Measurements from ENCODE around the gene PRKAG3.

The PRKAG3 gene

GRCh38 chr2:218831378-218831990 lies at the start of gene PRKAG3:
Gene PRKAG3 (minus strand): TSS chr2:218831803.
- no peak for DNase-seq

DNA sequence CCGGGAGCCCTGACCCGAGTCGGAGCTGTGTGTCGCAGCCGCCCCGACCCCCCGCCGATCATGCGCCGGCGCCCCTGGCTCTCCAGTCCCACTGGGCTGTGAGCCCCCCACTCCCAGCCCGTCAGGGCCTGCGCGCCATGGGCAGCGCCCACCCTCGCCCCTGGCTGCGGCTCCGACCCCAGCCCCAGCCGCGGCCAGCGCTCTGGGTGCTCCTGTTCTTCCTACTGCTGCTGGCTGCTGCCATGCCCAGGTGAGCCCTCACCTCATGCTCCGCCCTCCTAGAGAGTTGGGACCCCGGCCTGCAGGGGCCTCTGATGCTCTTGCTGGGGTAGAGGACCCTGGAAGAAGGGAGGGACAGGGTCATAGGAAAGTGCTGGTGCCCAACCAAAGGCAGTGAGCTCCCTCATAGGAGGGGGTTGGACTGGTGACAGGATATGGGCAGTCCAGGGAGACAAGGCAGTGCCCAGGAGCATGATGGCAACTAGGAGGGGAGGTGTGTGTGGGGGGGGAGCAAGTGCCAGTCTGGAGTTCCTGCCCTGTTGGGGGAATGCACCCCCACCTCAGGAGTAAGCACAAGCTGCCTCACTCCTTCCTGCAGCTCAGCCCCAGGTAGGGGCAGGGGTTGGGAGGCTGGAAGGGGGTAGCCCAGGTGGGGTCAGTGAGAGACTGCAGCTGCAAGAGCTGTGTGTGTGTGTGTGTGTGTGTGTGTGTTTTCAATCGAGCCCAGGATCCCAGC lies 49.4 kb upstream of the PRKAG3 start:
- no peak for DNase-seq

GRCh38 chr2:218880102-218880858 lies 48.7 kb upstream of the PRKAG3 start, which contains the start of gene WNT10A:
Gene WNT10A (plus strand): TSS chr2:218880852. CDS start chr2:218880996, 144 bp downstream.
- peak in 1 of 2 experiments; percentile 53 for DNase-seq

DNA sequence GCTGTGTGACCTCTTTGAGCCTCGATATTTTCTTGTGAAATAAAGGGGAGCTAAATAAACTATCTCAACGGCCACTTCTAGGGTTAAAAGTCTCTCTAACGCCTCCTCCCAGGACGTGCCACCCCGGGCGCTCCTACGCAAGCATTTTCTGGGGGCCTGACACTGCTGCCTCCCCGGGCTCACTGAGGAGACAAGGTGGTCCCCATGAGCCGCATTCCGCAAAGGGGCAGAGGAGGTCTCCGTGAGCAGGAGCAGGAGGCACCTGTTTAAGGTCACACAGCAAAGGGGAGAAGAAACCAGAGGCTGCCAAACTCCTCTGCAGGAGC lies 48.1 kb upstream of the PRKAG3 start:
- DNase-seq: no peak

DNA sequence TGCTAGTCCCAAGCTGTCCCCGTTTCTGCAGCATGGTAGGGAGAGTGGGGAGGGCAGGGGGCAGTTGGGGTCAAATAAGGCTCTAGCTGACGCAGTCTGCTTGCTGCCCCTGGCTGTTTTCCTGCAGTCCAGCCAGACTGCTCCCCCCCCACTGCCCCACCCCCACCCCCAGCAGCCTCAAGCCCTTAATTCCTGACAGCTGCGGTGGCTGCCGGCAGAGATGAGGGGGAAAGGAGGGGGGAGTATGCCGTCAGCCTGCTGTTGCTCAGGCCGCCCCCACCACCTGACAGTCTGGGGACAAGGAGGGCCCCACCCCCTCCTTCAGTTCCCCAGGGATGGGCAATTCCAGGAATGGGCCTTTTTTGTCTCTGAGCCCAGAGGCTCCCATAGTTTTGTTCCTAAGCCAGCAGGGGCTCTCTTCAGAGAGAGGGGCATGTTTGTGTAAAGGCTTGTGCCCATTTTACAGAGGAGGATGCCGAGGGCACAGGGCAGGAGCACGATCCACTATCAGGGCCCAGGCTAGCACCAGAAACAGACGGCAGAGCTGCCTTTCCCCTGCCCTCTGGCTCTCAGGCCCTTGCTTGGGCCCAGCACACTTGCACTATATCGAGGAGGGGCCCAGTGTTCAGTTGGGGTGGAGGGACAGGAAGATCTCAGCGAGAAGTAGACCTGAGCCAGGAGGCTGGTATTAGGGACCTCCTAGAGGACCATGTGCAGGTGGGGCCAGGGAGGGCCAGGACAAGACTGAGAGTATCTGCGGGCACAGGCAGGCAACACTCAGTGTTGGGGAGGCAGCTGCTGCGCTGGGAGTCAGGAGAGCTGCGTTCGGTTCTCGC lies 47.5 kb upstream of the PRKAG3 start:
- DNase-seq: peak in 1 of 2 experiments; percentile 51

- DNase-seq: no peak
Measured at GRCh38 chr2:218878486-218878885, 46.9 kb upstream of the PRKAG3 start.

- no peak for DNase-seq
Measured at GRCh38 chr2:218877891-218878290, 46.3 kb upstream of the PRKAG3 start.

DNA sequence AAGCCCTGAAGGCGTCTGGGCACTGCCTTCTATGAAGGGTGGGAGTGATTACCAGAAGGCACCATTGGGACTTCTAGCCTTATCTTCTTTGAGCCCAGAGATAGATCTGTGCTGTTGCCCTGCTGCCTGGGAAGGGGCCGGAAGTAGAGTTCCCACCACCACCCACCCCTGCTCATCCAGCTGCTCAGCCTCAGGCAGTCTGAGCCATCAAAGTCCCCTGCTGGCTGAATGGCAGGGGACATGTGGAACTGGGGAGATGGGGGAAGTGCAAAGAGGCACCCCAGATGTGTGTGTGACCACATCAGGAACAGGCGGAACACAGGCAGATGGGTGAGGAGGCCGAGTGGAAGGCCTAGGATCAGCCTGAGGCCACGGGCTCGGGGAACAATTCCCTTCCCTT lies 45.7 kb upstream of the PRKAG3 start:
- no peak for DNase-seq

- peak; percentile 66 to 80 for DNase-seq
Measured at GRCh38 chr2:218876562-218877219, 45.1 kb upstream of the PRKAG3 start.

GRCh38 chr2:218875692-218876246 lies 44.2 kb upstream of the PRKAG3 start:
- no peak for DNase-seq

DNA sequence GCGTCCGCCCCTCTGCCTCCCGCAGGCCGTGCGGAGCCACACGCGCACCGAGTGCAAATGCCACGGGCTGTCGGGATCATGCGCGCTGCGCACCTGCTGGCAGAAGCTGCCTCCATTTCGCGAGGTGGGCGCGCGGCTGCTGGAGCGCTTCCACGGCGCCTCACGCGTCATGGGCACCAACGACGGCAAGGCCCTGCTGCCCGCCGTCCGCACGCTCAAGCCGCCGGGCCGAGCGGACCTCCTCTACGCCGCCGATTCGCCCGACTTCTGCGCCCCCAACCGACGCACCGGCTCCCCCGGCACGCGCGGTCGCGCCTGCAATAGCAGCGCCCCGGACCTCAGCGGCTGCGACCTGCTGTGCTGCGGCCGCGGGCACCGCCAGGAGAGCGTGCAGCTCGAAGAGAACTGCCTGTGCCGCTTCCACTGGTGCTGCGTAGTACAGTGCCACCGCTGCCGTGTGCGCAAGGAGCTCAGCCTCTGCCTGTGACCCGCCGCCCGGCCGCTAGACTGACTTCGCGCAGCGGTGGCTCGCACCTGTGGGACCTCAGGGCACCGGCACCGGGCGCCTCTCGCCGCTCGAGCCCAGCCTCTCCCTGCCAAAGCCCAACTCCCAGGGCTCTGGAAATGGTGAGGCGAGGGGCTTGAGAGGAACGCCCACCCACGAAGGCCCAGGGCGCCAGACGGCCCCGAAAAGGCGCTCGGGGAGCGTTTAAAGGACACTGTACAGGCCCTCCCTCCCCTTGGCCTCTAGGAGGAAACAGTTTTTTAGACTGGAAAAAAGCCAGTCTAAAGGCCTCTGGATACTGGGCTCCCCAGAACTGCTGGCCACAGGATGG lies 42.0 kb upstream of the PRKAG3 start:
- DNase-seq: no peak

DNA sequence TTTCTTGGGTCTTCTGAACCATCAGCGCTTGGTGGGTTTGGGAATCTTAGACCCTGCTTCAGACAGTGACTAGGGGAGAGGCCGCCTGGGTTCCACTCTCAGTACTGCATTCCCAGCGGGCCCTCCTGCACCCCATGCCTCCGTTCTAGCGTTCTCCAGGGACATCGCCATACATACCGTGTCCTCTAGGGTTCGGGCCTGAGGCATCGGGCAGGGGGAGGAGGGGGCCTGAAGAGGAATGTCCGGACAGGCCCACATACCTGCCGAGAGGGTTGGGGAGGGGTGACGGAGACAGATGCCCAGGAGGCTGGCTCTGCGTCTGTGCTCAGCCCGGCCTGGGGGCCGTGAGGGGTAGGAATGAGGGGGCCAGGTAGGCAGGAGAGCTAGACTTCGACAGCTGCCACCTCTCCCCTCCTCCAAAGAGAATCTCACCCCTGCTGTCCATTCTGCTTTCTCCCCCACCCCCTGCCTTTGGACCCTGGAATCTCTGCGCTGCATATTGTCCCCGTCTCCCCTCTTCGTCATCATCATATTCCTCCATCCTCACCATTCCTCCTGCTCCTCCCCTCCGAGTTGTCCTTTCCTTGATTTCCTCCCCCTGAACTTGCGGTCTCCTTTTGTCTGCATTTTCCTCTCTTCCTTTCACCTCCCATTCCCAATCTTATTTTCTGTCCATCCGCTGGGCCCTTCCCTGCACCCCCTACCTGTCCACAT lies 41.2 kb upstream of the PRKAG3 start:
- DNase-seq: no peak

GRCh38 chr2:218871345-218872302 lies 40.0 kb upstream of the PRKAG3 start:
- no peak for DNase-seq

DNA sequence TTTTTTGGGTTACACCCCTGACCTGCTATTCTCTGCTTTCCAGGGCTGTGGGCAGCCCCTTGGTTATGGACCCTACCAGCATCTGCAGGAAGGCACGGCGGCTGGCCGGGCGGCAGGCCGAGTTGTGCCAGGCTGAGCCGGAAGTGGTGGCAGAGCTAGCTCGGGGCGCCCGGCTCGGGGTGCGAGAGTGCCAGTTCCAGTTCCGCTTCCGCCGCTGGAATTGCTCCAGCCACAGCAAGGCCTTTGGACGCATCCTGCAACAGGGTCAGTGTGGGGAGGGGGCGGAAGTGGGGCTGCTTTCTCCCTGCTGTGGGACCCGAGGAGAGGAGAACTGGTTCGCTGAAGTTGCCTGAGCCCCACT lies 39.4 kb upstream of the PRKAG3 start:
- peak in 1 of 2 experiments; percentile 58 for DNase-seq

DNA sequence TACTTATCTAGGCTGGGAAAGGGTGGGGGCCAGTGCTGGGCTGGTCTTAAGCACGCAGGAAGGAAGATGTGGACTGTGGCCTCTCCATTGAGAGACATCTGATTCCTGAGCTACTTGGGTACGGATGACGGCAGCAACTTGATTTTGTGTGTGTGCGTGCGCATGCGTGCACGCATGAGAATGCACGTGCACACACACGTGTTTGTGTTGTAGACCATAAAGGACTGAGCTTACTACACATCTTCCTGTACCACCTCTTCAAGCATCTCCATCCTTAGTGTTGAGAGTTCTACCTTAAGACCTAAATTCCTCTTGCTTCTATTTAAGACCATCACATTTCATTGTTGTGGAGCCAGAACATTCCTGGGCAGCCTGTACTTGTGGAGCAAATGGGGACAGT lies 37.5 kb upstream of the PRKAG3 start:
- no peak for DNase-seq

GRCh38 chr2:218867900-218868299 lies 36.3 kb upstream of the PRKAG3 start:
- DNase-seq: no peak

DNA sequence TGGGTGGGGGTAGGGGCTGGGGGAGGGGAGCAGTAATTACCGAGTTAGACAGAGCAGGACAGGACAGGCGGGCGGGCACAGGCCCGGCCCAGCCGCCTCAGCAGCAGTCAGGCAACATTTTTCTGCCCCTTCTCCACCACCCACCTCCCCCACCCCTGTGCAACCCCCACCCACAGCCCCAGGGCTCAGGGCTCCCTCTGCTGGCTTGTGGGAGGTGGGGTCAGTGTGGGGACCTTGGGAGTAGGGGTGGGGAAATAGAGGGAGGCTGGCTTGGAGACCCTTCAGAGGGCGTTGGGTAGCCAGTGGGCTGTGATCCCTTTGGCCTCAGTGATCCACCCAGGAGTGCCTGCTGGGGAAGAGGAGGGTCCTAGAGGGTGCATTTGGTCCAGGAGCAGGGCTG lies 34.4 kb upstream of the PRKAG3 start:
- no peak for DNase-seq

DNA sequence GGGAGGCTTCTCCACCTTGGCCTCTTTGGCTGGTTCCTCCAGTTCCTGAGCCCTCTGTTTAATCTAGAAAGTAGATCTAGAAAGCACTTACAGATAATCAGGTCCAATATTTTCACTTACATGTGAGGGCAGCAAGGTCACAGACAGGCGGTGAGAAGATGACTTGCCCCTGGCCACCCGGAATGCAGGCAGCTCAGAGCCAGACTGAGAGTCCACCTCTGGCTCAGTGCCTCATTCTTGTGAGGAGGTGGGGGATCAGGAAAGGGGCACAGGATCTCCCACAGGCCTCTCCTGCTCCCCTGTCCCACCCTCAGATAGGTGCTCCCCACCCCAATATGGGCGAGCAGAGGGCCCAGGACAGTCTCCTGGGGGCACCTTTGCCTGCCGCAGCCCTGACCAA lies 33.8 kb upstream of the PRKAG3 start:
- DNase-seq: no peak

GRCh38 chr2:218863021-218863520 lies 31.5 kb upstream of the PRKAG3 start:
- no peak for DNase-seq
